ENCODE results near the gene ECE2.
"Not testable (repeated sequence)": the region's sequence is repeated elsewhere in the genome, so short reads cannot be mapped to it uniquely, and the experiment has no call there.

Gene ECE2

DNA sequence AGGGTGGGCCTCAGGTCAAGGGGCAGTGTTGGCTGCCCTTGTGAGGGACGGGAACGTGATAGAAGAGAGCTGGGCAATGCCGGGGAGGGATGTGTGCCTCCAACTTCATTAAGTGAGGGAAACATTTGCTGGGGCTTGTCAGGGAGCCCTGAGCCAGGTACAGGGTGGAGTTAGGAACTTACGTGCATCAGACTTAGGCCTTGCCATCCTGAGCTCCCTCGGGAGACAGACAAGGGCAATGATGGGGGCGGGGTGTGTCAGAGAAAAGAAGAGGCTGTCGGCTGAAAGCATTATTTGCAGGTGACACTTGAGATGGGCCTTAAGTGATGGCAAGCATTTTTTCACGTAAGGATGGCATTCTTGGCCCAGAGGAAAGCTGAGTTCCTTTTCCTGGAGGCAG is 63.2 kb downstream of the ECE2 start:
- no peak for DNase-seq

DNA sequence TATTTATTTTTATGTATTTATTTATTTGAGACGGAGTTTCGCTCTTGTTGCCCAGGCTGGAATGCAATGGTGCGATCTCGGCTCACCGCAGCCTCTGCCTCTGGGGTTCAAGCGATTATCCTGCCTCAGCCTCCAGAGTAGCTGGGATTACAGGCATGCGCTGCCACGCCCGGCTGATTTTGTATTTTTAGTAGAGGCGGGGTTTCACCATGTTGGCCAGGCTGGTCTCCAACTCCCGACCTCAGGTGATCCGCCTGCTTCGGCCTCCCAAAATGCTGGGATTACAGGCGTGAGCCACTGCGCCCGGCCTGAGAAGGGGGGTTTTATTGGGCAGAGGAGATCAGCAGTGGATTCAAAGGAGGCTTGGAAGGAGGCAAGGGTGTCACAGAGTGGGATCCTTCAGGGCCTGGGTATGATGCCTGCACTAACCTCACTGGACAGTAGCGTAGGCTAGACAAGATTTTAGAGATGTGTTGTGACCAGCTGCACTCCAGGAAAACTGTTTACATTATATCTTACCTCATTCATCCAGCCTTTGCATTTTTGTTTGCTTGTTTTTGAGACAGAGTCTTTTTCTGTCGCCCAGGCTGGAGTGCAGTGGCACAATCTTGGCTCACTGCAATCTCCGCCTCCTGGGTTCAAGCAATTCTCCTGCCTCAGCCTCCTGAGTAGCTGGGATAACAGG is 63.8 kb downstream of the ECE2 start:
- not testable (repeated sequence) for DNase-seq

DNA sequence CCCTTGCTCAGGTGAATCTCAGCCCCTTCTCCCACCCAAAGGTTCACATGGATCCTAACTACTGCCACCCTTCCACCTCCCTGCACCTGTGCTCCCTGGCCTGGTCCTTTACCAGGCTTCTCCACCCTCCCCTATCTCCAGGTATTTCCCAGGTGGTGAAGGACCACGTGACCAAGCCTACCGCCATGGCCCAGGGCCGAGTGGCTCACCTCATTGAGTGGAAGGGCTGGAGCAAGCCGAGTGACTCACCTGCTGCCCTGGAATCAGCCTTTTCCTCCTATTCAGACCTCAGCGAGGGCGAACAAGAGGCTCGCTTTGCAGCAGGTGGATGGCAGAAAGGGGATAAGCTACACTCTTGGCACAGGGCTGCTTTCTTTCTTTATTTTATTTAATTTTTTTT is 66.1 kb downstream of the ECE2 start:
- DNase-seq: no peak

All from stimulated activated CD4-positive, alpha-beta T cell treated with anti-CD3 and anti-CD28 coated beads, Interleukin-4, amount 100 ng/mL, for 1 hour (primary cell).